Lower lobe of right lung (tissue), 2 donors: ENCODE measurements around the gene NRXN3. TPM values are rescaled to one million over a fixed set of nuclear protein-coding genes. Genes with fewer than 3 reads are reported as not detected.

Experiments
- ATAC-seq, 2 donors: fragments of 200-7000 bp; cut with Tn5 transposase; one replicate each; pipeline ENCODE4 v1.9.1; 2020 to 2022; ENCODE audit warnings: mild to moderate bottlenecking in 2 of 2, moderate library complexity in 2 of 2
- DNase-seq: peaks from one replicate; pipeline ENCODE4 v3.0.0-alpha.2; 2020
- H3K27ac ChIP-seq: fragments of 200-600 bp; one replicate; pipeline ENCODE4 v1.8.0; 2022
- H3K27me3 ChIP-seq: fragments of 200-600 bp; one replicate; pipeline ENCODE4 v1.8.0; 2022; ENCODE audit warnings: low read depth
- H3K36me3 ChIP-seq: fragments of 200-600 bp; one replicate; pipeline ENCODE4 v1.8.0; 2022; ENCODE audit warnings: mild to moderate bottlenecking
- H3K4me1 ChIP-seq: fragments of 200-600 bp; one replicate; pipeline ENCODE4 v1.8.0; 2022
- H3K4me3 ChIP-seq: fragments of 200-600 bp; one replicate; pipeline ENCODE4 v1.8.0; 2022; ENCODE audit warnings: mild to moderate bottlenecking
- H3K9me3 ChIP-seq: fragments of 200-600 bp; one replicate; pipeline ENCODE4 v1.8.0; 2022
- CTCF ChIP-seq: fragments of 200-600 bp; IDR thresholded peaks from one replicate; pipeline ENCODE4 v1.8.0; 2022; ENCODE audit warnings: antibody characterized with exemption, mild to moderate bottlenecking
- intact Hi-C: fragments of 100-400 bp; cut with DNase I; formaldehyde crosslinking; loops from one replicate; pipeline ENCODE4 v1.11.0; 2022
- total RNA-seq: library from RNA; stranded (reverse); fragmentation: NEBNext Ultra II Directional; extraction: Animal tissue kit (Norgen Biotek cat#: 25700); gene quantifications from one replicate; pipeline ENCODE4 v1.2.1, GENCODE V29; 2021
- donor health status: DM: no; HTN: yes; CAD: no; lungs with severe emphysema.

The NRXN3 gene
- total RNA-seq, 1 donor from 2014 or later, result 9.0 TPM

DNA sequence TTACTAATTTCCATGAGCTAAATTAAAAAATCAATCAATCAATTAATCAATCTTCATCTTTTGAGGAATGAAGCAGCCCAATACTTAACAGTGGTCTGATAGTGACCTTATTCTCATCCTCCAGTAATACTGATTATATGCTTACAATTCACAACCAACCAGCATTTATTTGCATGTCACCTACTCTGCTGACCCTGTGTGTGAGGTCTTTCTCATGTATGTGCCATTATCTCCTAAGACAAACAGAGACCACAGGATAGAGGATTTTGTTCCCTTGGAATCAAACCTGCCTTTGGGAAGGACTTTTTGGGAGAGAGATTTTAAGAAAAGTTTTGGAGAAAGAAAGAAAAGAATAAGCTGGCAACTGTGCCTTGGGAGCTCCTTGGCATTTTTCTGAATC, 197.2 kb downstream of the NRXN3 start:
- TF ChIP-seq CTCF, result no peak
- intact Hi-C loops, result no loop called here
- DNase-seq (no peak), ATAC-seq (no peak)
- no peaks in the 10 kb centered on the region for H3K36me3 ChIP-seq
- H3K4me3 ChIP-seq, result no peak overlapping the region
- no peaks in the 10 kb centered on the region for H3K27me3 ChIP-seq
- no peak overlapping the region for H3K27ac ChIP-seq
- no peaks in the 10 kb centered on the region for H3K4me1 ChIP-seq
- no peaks in the 10 kb centered on the region for H3K9me3 ChIP-seq

DNA sequence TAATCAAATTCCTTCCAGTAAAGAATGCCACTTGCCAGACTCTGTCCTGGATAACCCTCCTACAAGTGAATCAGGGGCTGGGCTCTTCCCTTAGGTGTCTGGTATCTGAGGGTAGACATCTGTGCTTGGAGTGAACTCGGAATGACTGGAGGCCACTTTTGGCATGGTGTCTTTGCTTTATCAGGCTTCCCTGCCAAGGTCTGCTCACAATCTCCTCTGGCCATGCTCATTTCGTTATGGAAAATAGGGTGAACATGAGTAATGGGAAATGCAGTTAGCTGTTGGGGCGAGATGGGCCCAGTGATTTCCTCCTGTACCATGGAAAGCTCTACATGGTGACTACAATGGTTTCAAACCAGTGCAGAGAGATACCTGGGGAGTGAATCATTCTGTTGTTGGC, 212.9 kb downstream of the NRXN3 start:
- Histone ChIP-seq H3K36me3 (no peaks in the 10 kb centered on the region), H3K4me3 (no peak overlapping the region), H3K4me1 (no peaks in the 10 kb centered on the region), H3K9me3 (no peaks in the 10 kb centered on the region), H3K27ac (no peak overlapping the region), H3K27me3 (no peaks in the 10 kb centered on the region)
- intact Hi-C loops, result no loop called here
- ATAC-seq (no peak), DNase-seq (no peak)
- no peak for TF ChIP-seq CTCF

- H3K4me1 ChIP-seq, result no peaks in the 10 kb centered on the region
- intact Hi-C loops, result no loop called here
- no peak overlapping the region for H3K27ac ChIP-seq
- no peak for DNase-seq
- no peak for ATAC-seq
- no peaks in the 10 kb centered on the region for H3K27me3 ChIP-seq
- TF ChIP-seq CTCF, result no peak
- H3K4me3 ChIP-seq, result no peak overlapping the region
- no peaks in the 10 kb centered on the region for H3K9me3 ChIP-seq
- no peaks in the 10 kb centered on the region for H3K36me3 ChIP-seq
Measured at GRCh38 chr14:78398216-78398615, 228.0 kb downstream of the NRXN3 start.

GRCh38 chr14:78399316-78399889, 229.2 kb downstream of the NRXN3 start:
- TF ChIP-seq CTCF, result no peak

GRCh38 chr14:78401866-78402265, 231.7 kb downstream of the NRXN3 start:
- no peaks in the 10 kb centered on the region for H3K9me3 ChIP-seq
- TF ChIP-seq CTCF, result no peak
- H3K4me3 ChIP-seq, result no peak overlapping the region
- H3K4me1 ChIP-seq, result no peaks in the 10 kb centered on the region
- H3K27ac ChIP-seq, result no peak overlapping the region
- ATAC-seq (no peak), DNase-seq (no peak)
- H3K27me3 ChIP-seq, result no peaks in the 10 kb centered on the region
- no peaks in the 10 kb centered on the region for H3K36me3 ChIP-seq
- intact Hi-C loops, result no loop called here

More at GRCh38 chr14:78399316-78399889, 229.2 kb downstream of the NRXN3 start:
- no peaks in the 10 kb centered on the region for H3K36me3 ChIP-seq
- H3K4me3 ChIP-seq, result no peak overlapping the region
- no peak for ATAC-seq
- no peaks in the 10 kb centered on the region for H3K4me1 ChIP-seq
- intact Hi-C loops, result no loop called here
- H3K27ac ChIP-seq, result no peak overlapping the region
- H3K9me3 ChIP-seq, result no peaks in the 10 kb centered on the region
- DNase-seq, result no peak
- H3K27me3 ChIP-seq, result no peaks in the 10 kb centered on the region
